Lower lobe of right lung (tissue), 2 donors: ENCODE results near the gene SCYGR1. TPM values are rescaled to one million over a fixed set of nuclear protein-coding genes. Genes with fewer than 3 reads are reported as not detected.

Source experiments
- ATAC-seq, 2 donors: fragments of 200-7000 bp; cut with Tn5 transposase; one replicate each; pipeline ENCODE4 v1.9.1; 2020 to 2022; ENCODE audit warnings: mild to moderate bottlenecking in 2 of 2, moderate library complexity in 2 of 2
- DNase-seq: peaks from one replicate; pipeline ENCODE4 v3.0.0-alpha.2; 2020
- H3K27ac ChIP-seq: fragments of 200-600 bp; one replicate; pipeline ENCODE4 v1.8.0; 2022
- H3K27me3 ChIP-seq: fragments of 200-600 bp; one replicate; pipeline ENCODE4 v1.8.0; 2022; ENCODE audit warnings: low read depth
- H3K36me3 ChIP-seq: fragments of 200-600 bp; one replicate; pipeline ENCODE4 v1.8.0; 2022; ENCODE audit warnings: mild to moderate bottlenecking
- H3K4me1 ChIP-seq: fragments of 200-600 bp; one replicate; pipeline ENCODE4 v1.8.0; 2022
- H3K4me3 ChIP-seq: fragments of 200-600 bp; one replicate; pipeline ENCODE4 v1.8.0; 2022; ENCODE audit warnings: mild to moderate bottlenecking
- H3K9me3 ChIP-seq: fragments of 200-600 bp; one replicate; pipeline ENCODE4 v1.8.0; 2022
- intact Hi-C: fragments of 100-400 bp; cut with DNase I; formaldehyde crosslinking; loops from one replicate; pipeline ENCODE4 v1.11.0; 2022
- total RNA-seq: library from RNA; stranded (reverse); fragmentation: NEBNext Ultra II Directional; extraction: Animal tissue kit (Norgen Biotek cat#: 25700); gene quantifications from one replicate; pipeline ENCODE4 v1.2.1, GENCODE V29; 2021
- TF ChIP-seq, protein P1 (sequence below): fragments of 200-600 bp; IDR thresholded peaks from one replicate; pipeline ENCODE4 v1.8.0; 2022; ENCODE audit warnings: antibody characterized with exemption, mild to moderate bottlenecking
- donor health status: DM: no; HTN: yes; CAD: no; lungs with severe emphysema.

SCYGR1 gene
- total RNA-seq, 1 donor from 2014 or later: not detected

DNA sequence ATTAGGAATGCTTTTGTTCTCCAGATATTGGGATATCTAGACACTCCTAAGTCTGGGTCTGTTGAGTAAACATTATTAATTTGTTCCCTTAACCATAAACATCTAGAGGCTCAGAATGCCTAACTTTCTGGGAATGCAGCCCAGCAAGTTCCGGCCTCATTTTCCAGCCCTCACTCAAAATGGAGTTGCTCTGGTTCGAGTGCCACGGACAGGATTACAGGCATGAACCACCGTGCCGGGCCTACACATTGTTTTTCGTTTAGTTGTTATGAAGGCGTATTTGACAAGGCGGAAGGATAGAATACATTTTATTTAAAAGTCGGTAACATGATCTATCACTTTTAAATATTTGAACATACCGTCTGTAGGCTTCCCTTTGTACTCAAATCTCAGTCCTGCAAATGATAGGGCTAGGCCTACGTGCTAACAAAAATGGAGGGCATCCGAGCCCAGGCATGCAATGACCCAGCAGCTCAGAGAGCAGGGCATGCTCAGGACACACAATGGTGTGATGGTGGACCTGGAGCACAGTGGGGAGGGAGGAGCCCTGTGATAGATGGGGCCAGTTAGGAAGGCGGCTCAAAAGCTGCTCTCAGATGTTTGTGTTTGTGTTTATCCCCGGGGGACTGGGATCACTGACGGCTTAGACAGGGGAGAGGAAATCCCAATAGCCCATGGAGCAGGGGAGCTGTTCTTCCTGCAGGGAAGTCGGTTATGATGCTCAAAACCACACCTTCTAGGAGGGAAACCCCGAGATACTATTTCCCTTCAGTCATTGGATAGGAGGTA is 2.9 kb upstream of the SCYGR1 start:
- intact Hi-C loops: no loop called here
- DNase-seq: no peak
- ATAC-seq: no peak

DNA sequence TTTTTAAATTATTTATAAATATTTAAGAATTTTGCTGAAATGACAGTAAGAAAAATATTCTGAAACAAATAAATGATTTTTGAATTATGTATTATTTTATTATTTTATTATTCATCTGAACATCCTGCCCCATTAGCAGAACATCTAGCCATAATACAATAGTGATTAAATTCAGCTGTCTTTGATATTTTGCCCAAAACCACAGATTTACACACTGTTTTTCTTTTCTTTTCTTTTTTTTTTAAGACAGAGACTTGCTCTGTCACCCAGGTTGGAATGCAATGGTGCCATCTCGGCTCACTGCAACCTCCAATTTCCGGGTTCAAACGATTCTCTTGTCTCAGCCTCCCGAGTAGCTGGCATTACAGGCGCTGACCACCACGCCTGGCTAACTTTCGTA is 1.9 kb upstream of the SCYGR1 start:
- Histone ChIP-seq H3K36me3 (no peaks in the 10 kb centered on the region), H3K4me3 (no peak overlapping the region), H3K27ac (no peak overlapping the region), H3K9me3 (no peaks in the 10 kb centered on the region), H3K4me1 (no peaks in the 10 kb centered on the region), H3K27me3 (no peaks in the 10 kb centered on the region)
- TF ChIP-seq, protein P1, sequence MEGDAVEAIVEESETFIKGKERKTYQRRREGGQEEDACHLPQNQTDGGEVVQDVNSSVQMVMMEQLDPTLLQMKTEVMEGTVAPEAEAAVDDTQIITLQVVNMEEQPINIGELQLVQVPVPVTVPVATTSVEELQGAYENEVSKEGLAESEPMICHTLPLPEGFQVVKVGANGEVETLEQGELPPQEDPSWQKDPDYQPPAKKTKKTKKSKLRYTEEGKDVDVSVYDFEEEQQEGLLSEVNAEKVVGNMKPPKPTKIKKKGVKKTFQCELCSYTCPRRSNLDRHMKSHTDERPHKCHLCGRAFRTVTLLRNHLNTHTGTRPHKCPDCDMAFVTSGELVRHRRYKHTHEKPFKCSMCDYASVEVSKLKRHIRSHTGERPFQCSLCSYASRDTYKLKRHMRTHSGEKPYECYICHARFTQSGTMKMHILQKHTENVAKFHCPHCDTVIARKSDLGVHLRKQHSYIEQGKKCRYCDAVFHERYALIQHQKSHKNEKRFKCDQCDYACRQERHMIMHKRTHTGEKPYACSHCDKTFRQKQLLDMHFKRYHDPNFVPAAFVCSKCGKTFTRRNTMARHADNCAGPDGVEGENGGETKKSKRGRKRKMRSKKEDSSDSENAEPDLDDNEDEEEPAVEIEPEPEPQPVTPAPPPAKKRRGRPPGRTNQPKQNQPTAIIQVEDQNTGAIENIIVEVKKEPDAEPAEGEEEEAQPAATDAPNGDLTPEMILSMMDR: no peak
- intact Hi-C loops: no loop called here
- DNase-seq: no peak
- no peak for ATAC-seq

More for the DNA sequence above, 2.9 kb upstream of the SCYGR1 start:
- H3K9me3 ChIP-seq: no peaks in the 10 kb centered on the region
- no peaks in the 10 kb centered on the region for H3K36me3 ChIP-seq
- H3K4me3 ChIP-seq: no peak overlapping the region
- H3K27ac ChIP-seq: no peak overlapping the region
- no peaks in the 10 kb centered on the region for H3K27me3 ChIP-seq
- TF ChIP-seq, protein P1: no peak
- no peaks in the 10 kb centered on the region for H3K4me1 ChIP-seq

DNA sequence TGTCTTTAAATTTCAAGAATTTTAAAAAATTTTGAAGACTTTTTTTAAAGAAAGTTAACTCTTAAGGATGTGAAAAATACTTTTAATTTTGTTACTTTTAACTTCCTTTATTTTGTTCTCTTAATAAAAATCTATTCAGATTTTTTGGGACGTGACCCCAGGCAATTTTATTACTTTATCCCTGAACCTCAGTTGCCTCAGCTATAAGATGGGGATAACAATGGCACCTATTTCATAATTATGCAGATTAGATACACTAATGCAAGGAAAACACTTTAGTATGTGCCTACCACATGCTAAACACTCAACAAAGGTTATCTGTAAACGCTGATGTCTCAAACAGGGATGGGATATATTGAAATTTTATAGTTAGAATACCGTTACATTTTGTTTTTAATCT is 1.5 kb upstream of the SCYGR1 start:
- Histone ChIP-seq H3K27ac (no peak overlapping the region), H3K4me3 (no peak overlapping the region), H3K9me3 (no peaks in the 10 kb centered on the region), H3K4me1 (no peaks in the 10 kb centered on the region), H3K36me3 (no peaks in the 10 kb centered on the region), H3K27me3 (no peaks in the 10 kb centered on the region)
- ATAC-seq: no peak
- intact Hi-C loops: no loop called here
- no peak for DNase-seq
- TF ChIP-seq, protein P1: no peak

DNA sequence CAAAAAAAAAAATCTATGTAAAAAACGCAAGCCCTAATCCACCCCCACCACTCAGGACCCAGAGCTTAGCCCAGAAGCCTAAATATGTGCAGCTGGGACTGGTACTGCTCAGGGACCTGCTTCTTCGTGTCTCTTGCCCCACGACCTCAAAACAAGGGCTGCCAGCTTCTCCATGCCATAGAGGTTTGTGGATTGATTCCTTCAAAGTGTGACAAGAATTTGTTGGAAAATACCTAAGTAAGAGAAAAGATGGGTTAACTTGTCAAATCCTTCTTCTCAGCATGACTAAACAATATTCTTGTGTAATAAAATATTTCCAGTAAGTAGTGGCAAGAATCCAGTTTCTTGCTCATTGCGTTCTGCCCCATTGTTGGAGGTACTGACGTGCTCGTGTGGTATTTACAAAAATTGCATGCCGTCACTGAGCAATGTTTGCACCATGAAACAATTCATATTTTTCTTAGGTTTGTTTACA is 825 bp upstream of the SCYGR1 start:
- H3K27ac ChIP-seq: no peak overlapping the region
- H3K4me3 ChIP-seq: no peak overlapping the region
- H3K36me3 ChIP-seq: no peaks in the 10 kb centered on the region
- no peaks in the 10 kb centered on the region for H3K9me3 ChIP-seq
- ATAC-seq: no peak
- no peaks in the 10 kb centered on the region for H3K27me3 ChIP-seq
- no peak for DNase-seq
- H3K4me1 ChIP-seq: no peaks in the 10 kb centered on the region
- TF ChIP-seq, protein P1: no peak
- intact Hi-C loops: no loop called here

DNA sequence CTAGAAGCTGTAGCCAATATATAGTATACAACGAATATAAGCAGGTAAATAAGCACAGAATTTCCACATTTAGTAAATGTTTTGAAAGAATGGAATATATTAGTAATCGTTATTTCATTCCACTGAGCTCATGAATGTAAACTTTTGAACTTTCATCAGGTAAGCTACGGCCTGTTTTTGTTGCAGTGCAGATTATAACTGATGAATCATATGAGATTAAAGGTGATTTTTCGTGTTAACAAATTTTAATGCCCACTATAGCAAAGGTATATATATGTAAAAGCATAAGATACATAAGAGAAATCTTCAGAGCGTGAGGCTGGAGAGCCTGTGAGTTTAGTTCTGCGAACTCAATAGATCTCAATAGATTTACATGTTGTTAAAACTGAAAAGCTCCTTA is 1.1 kb downstream of the SCYGR1 start:
- intact Hi-C loops: no loop called here

More for the DNA sequence above, 1.1 kb downstream of the SCYGR1 start:
- Histone ChIP-seq H3K9me3 (no peaks in the 10 kb centered on the region), H3K4me3 (no peak overlapping the region), H3K27me3 (no peaks in the 10 kb centered on the region), H3K27ac (no peak overlapping the region), H3K36me3 (no peaks in the 10 kb centered on the region), H3K4me1 (no peaks in the 10 kb centered on the region)
- TF ChIP-seq, protein P1: no peak
- no peak for DNase-seq
- no peak for ATAC-seq
